Measurements from ENCODE around the gene CAD. TPM values are rescaled to one million over a fixed set of nuclear protein-coding genes. Genes with fewer than 3 reads are reported as not detected.

Gene CAD
- total and polyA plus RNA-seq, 10 donors, result 10.9 to 38.8 (median 25.0) TPM

- peaks cover 28 to 43% (median 40%) of the 10 kb centered on the region in 6 donors for H3K4me1 ChIP-seq
- TF ChIP-seq POLR2AphosphoS5 (IDR thresholded peaks at IDR 0.05) (no peak), POLR2A (IDR thresholded peaks at IDR 0.05) (no peak), CTCF (IDR thresholded peaks at IDR 0.05 in 8 of 11, conservative IDR thresholded peaks at IDR 0.05 in 3 of 11) (no peak)
- no peak for DNase-seq
- 3 to 8% (median 4%) methylated on average over 13 to 40 of the region's 40 CpGs for WGBS, 5 donors
- peak overlapping the region in 7 of 8 donors; percentile 45 to 83 (median 63) for H3K4me3 ChIP-seq
- no peaks in the 10 kb centered on the region for H3K36me3 ChIP-seq
- H3K27ac ChIP-seq, result no peak overlapping the region
- no peaks in the 10 kb centered on the region for H3K9me3 ChIP-seq
- intact Hi-C loops (cut with DNase I; ENCODE audit: low total_unique reads), result no loop called here
- H3K27me3 ChIP-seq (replicated peaks in 1 of 7), result peaks cover 3 to 100% (median 55%) of the 10 kb centered on the region in 7 donors
Observed at GRCh38 chr2:27261926-27262298, 44.7 kb downstream of the CAD start.

GRCh38 chr2:27262379-27263286 is 45.5 kb downstream of the CAD start, which contains the start of gene SLC30A3:
TSS of gene SLC30A3 (minus strand) at chr2:27263047. CDS start at chr2:27262906, 141 bp downstream.
- Histone ChIP-seq H3K9me3 (no peaks in the 10 kb centered on the region), H3K4me3 (peak within 1 kb of the TSS; percentile 45 to 83 (median 59)), H3K36me3 (no peaks in the 10 kb centered on the region), H3K4me1 (peaks cover 28 to 43% (median 40%) of the 10 kb centered on the region in 6 donors), H3K27ac (no peak within 1 kb of the TSS), H3K27me3 (replicated peaks in 1 of 7) (peaks cover 3 to 100% (median 55%) of the 10 kb centered on the region in 7 donors)
- peak; percentile 84 for DNase-seq
- TF ChIP-seq POLR2A (IDR thresholded peaks at IDR 0.05) (no peak), POLR2AphosphoS5 (IDR thresholded peaks at IDR 0.05) (peak in 2 of 3 donors; percentile 6 to 42)
- 1 to 2% (median 1%) methylated on average over 60 to 96 of the region's 96 CpGs for WGBS, 5 donors
- intact Hi-C loops (cut with DNase I; ENCODE audit: low total_unique reads), result no loop called here

- Histone ChIP-seq H3K27me3 (replicated peaks in 1 of 7) (peaks cover 3 to 100% (median 52%) of the 10 kb centered on the region in 7 donors), H3K4me1 (peaks cover 28 to 43% (median 40%) of the 10 kb centered on the region in 6 donors), H3K36me3 (no peaks in the 10 kb centered on the region), H3K4me3 (peak overlapping the region; percentile 45 to 83 (median 59)), H3K9me3 (no peaks in the 10 kb centered on the region), H3K27ac (no peak overlapping the region)
- intact Hi-C loops (cut with DNase I; ENCODE audit: low total_unique reads), result no loop called here
- no peak for DNase-seq
- TF ChIP-seq POLR2A (IDR thresholded peaks at IDR 0.05) (no peak), POLR2AphosphoS5 (IDR thresholded peaks at IDR 0.05) (peak in 1 of 3 donors; percentile 6)
- 2 to 3% (median 2%) methylated on average over 36 to 46 of the region's 46 CpGs for WGBS, 5 donors
Observed at GRCh38 chr2:27263287-27264252, 46.4 kb downstream of the CAD start.

- intact Hi-C loops (cut with DNase I; ENCODE audit: low total_unique reads), result no loop called here
- no peak for DNase-seq
- H3K9me3 ChIP-seq, result no peaks in the 10 kb centered on the region
- no peaks in the 10 kb centered on the region for H3K36me3 ChIP-seq
- TF ChIP-seq POLR2A (IDR thresholded peaks at IDR 0.05) (no peak), CTCF (IDR thresholded peaks at IDR 0.05 in 8 of 11, conservative IDR thresholded peaks at IDR 0.05 in 3 of 11) (no peak), POLR2AphosphoS5 (IDR thresholded peaks at IDR 0.05) (no peak)
- 1% methylated on average over 23 to 38 of the region's 38 CpGs for WGBS, 5 donors
- H3K4me1 ChIP-seq, result peaks cover 28 to 43% (median 40%) of the 10 kb centered on the region in 6 donors
- H3K27me3 ChIP-seq (replicated peaks in 1 of 7), result peaks cover 3 to 100% (median 52%) of the 10 kb centered on the region in 7 donors
- H3K27ac ChIP-seq, result no peak overlapping the region
- H3K4me3 ChIP-seq, result peak overlapping the region; percentile 33 to 83 (median 46)
Observed at GRCh38 chr2:27264253-27264752, 47.1 kb downstream of the CAD start.

Data from spleen (tissue), 11 donors.